Neural progenitor cell (in vitro differentiated cells): ENCODE measurements around the gene FAM120A.

Source experiments
- EZH2 ChIP-seq: fragments of 200-600 bp; sonication (generic); IDR thresholded peaks from 2 replicates; pipeline ENCODE4 v1.6.1; 2017; ENCODE audit warnings: antibody characterized with exemption, mild to moderate bottlenecking, moderate library complexity
- EZH2phosphoT487 ChIP-seq: fragments of 200-600 bp; sonication (generic); IDR thresholded peaks from 2 replicates; pipeline ENCODE4 v1.6.1; 2017; ENCODE audit warnings: antibody characterized with exemption
- TF ChIP-seq, protein P1 (sequence below): fragments of 200-600 bp; sonication (generic); IDR thresholded peaks from 2 replicates; pipeline ENCODE4 v1.5.1; 2017; ENCODE audit warnings: antibody characterized with exemption, mild to moderate bottlenecking

DNA sequence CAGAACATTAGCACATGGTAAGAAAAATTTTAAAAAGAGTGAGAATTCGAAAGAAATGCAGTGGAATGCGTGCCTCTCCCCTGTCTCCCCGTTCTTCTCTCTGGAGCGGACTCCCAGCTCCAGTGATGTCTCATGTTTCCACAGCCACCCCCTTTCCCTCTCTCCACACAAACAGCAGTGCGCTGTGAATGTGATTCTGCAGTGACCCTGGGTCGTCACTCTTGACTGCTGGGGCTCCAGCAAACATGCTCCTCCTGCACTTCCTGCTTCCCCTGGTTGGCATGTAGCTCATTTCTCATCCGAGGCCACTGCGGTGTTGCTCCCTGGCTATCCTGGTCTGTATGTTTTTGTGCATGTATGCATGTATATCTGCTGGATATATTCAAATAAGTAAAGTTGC lies 138.2 kb downstream of the FAM120A start:
- TF ChIP-seq, protein P1, sequence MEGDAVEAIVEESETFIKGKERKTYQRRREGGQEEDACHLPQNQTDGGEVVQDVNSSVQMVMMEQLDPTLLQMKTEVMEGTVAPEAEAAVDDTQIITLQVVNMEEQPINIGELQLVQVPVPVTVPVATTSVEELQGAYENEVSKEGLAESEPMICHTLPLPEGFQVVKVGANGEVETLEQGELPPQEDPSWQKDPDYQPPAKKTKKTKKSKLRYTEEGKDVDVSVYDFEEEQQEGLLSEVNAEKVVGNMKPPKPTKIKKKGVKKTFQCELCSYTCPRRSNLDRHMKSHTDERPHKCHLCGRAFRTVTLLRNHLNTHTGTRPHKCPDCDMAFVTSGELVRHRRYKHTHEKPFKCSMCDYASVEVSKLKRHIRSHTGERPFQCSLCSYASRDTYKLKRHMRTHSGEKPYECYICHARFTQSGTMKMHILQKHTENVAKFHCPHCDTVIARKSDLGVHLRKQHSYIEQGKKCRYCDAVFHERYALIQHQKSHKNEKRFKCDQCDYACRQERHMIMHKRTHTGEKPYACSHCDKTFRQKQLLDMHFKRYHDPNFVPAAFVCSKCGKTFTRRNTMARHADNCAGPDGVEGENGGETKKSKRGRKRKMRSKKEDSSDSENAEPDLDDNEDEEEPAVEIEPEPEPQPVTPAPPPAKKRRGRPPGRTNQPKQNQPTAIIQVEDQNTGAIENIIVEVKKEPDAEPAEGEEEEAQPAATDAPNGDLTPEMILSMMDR, result no peak
- no peak for TF ChIP-seq EZH2
- TF ChIP-seq EZH2phosphoT487, result no peak
